HG02571 (cell line): ENCODE data around the gene ZNF202.
"Not testable (repeated sequence)": the region's sequence is repeated elsewhere in the genome, so short reads cannot be mapped to it uniquely, and the experiment has no call there.

Source experiments
- ATAC-seq: cut with Tn5 transposase; IDR thresholded peaks from one replicate; pipeline ENCODE4 v1.9.1; 2021; ENCODE audit warnings: mild to moderate bottlenecking, moderate library complexity; ENCODE audit not compliant: unreplicated experiment

The ZNF202 gene

GRCh38 chr11:123742031-123742723, 717 bp upstream of the ZNF202 start:
- ATAC-seq = no peak

GRCh38 chr11:123740787-123741158, 687 bp downstream of the ZNF202 start:
- no peak for ATAC-seq

- ATAC-seq = no peak
These were observed 3.1 kb downstream of the ZNF202 start for GRCh38 chr11:123738374-123738773.

GRCh38 chr11:123736769-123737168, 4.7 kb downstream of the ZNF202 start:
- ATAC-seq = no peak

- no peak for ATAC-seq
These were observed 11.9 kb downstream of the ZNF202 start for GRCh38 chr11:123729602-123730001.

- no peak for ATAC-seq
These were observed 15.3 kb downstream of the ZNF202 start for GRCh38 chr11:123725995-123726655.

- ATAC-seq = no peak
These were observed 22.0 kb downstream of the ZNF202 start for GRCh38 chr11:123719452-123719851.

GRCh38 chr11:123718469-123718868, 23.0 kb downstream of the ZNF202 start:
- no peak for ATAC-seq

- ATAC-seq = no peak
These were observed 23.4 kb downstream of the ZNF202 start for GRCh38 chr11:123718063-123718462.

GRCh38 chr11:123712627-123713026, 28.8 kb downstream of the ZNF202 start:
- not testable (repeated sequence) for ATAC-seq

- no peak for ATAC-seq
These were observed 33.8 kb downstream of the ZNF202 start for GRCh38 chr11:123707606-123708205.

- ATAC-seq = no peak
These were observed 34.3 kb downstream of the ZNF202 start for GRCh38 chr11:123707206-123707605.

- ATAC-seq = no peak
These were observed 37.1 kb downstream of the ZNF202 start for GRCh38 chr11:123704341-123704740.

GRCh38 chr11:123702696-123703095, 38.8 kb downstream of the ZNF202 start:
- no peak for ATAC-seq

GRCh38 chr11:123702139-123702538, 39.3 kb downstream of the ZNF202 start:
- no peak for ATAC-seq

GRCh38 chr11:123700772-123701171, 40.7 kb downstream of the ZNF202 start:
- no peak for ATAC-seq

- no peak for ATAC-seq
These were observed 42.8 kb downstream of the ZNF202 start for GRCh38 chr11:123698546-123699127.

- no peak for ATAC-seq
These were observed 45.3 kb downstream of the ZNF202 start for GRCh38 chr11:123696183-123696582.

GRCh38 chr11:123695231-123695630, 46.2 kb downstream of the ZNF202 start:
- ATAC-seq = no peak

GRCh38 chr11:123694551-123694950, 46.9 kb downstream of the ZNF202 start:
- no peak for ATAC-seq

GRCh38 chr11:123692961-123693360, 48.5 kb downstream of the ZNF202 start:
- ATAC-seq = no peak

- no peak for ATAC-seq
These were observed 51.0 kb downstream of the ZNF202 start for GRCh38 chr11:123690485-123690884.
